ENCODE data around the gene EIF2S1.

DNA sequence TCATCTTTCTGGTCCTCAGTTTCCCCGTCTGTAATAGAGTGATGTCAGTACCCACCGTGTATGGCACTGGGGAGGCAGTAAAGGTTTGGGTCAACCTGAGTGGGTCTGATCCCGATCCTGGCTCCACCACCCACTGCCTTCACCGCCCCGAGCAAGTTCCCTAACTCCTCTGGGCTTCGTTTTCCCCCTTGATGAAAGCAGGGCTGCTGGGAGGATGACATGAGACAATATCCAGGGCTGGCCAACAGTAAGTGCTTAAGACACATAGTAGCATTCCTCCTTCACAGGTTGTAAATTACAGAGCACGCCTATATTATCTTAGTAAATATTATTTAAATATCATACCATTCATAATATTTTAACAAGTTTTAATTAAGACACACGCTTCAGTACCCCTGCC, 51.2 kb downstream of the EIF2S1 start:
- no peak for TF ChIP-seq POLR2A (IDR thresholded peaks at IDR 0.05; ENCODE audit: low read length)
- TF ChIP-seq GATA1 (IDR thresholded peaks at IDR 0.05; ENCODE audit: low read depth, low read length): no peak
